ENCODE results near the gene KRT1. TPM values are rescaled to one million over a fixed set of nuclear protein-coding genes. Genes with fewer than 3 reads are reported as not detected.

Gene KRT1
- total RNA-seq, 1 donor from 2014 or later = not detected

GRCh38 chr12:52703878-52704277 is 23.7 kb upstream of the KRT1 start:
- H3K9me3 Mint-ChIP-seq = no peaks in the 10 kb centered on the region
- no peak overlapping the region for H3K27ac Mint-ChIP-seq (ENCODE audit: unreplicated experiment)
- H3K4me1 Mint-ChIP-seq = peaks cover 11% of the 10 kb centered on the region
- no peak overlapping the region for H3K4me3 Mint-ChIP-seq
- no peak for TF ChIP-seq CTCF (conservative IDR thresholded peaks at IDR 0.05)
- no peak for DNase-seq (ENCODE audit: low read depth, low spot score)
- H3K27me3 Mint-ChIP-seq (ENCODE audit: low read depth) = peaks cover 24% of the 10 kb centered on the region
- H3K36me3 Mint-ChIP-seq (ENCODE audit: low read depth) = no peaks in the 10 kb centered on the region

- Mint-ChIP-seq H3K4me3 (no peak within 1 kb of the TSS), H3K4me1 (peaks cover 11% of the 10 kb centered on the region), H3K27me3 (ENCODE audit: low read depth) (peaks cover 27% of the 10 kb centered on the region), H3K27ac (ENCODE audit: unreplicated experiment) (no peak within 1 kb of the TSS), H3K36me3 (ENCODE audit: low read depth) (no peaks in the 10 kb centered on the region), H3K9me3 (no peaks in the 10 kb centered on the region)
- TF ChIP-seq CTCF (conservative IDR thresholded peaks at IDR 0.05) = no peak
- no peak for DNase-seq (ENCODE audit: low read depth, low spot score)
Measured at GRCh38 chr12:52703424-52703823, 23.2 kb upstream of the KRT1 start, which contains the start of gene KRT77. TSS of gene KRT77 (minus strand) at chr12:52703524. CDS start at chr12:52703434, 90 bp downstream.

- Mint-ChIP-seq H3K36me3 (ENCODE audit: low read depth) (no peaks in the 10 kb centered on the region), H3K9me3 (no peaks in the 10 kb centered on the region), H3K27ac (ENCODE audit: unreplicated experiment) (no peak overlapping the region), H3K4me3 (no peak overlapping the region), H3K27me3 (ENCODE audit: low read depth) (peaks cover 34% of the 10 kb centered on the region), H3K4me1 (peaks cover 2% of the 10 kb centered on the region)
- TF ChIP-seq CTCF (conservative IDR thresholded peaks at IDR 0.05) = no peak
- DNase-seq (ENCODE audit: low read depth, low spot score) = no peak
Measured at GRCh38 chr12:52702338-52702737, 22.1 kb upstream of the KRT1 start.

GRCh38 chr12:52701281-52701680 is 21.1 kb upstream of the KRT1 start:
- no peak for DNase-seq (ENCODE audit: low read depth, low spot score)
- TF ChIP-seq CTCF (conservative IDR thresholded peaks at IDR 0.05) = no peak
- Mint-ChIP-seq H3K4me3 (no peak overlapping the region), H3K27me3 (ENCODE audit: low read depth) (peaks cover 32% of the 10 kb centered on the region), H3K4me1 (no peaks in the 10 kb centered on the region), H3K36me3 (ENCODE audit: low read depth) (no peaks in the 10 kb centered on the region), H3K9me3 (no peaks in the 10 kb centered on the region), H3K27ac (ENCODE audit: unreplicated experiment) (no peak overlapping the region)

- no peaks in the 10 kb centered on the region for H3K9me3 Mint-ChIP-seq
- DNase-seq (ENCODE audit: low read depth, low spot score) = no peak
- no peaks in the 10 kb centered on the region for H3K36me3 Mint-ChIP-seq (ENCODE audit: low read depth)
- H3K4me3 Mint-ChIP-seq = no peak overlapping the region
- TF ChIP-seq CTCF (conservative IDR thresholded peaks at IDR 0.05) = no peak
- peaks cover 39% of the 10 kb centered on the region for H3K27me3 Mint-ChIP-seq (ENCODE audit: low read depth)
- no peaks in the 10 kb centered on the region for H3K4me1 Mint-ChIP-seq
- H3K27ac Mint-ChIP-seq (ENCODE audit: unreplicated experiment) = peak overlapping the region; percentile 52
Measured at GRCh38 chr12:52699960-52700359, 19.8 kb upstream of the KRT1 start.

- H3K36me3 Mint-ChIP-seq (ENCODE audit: low read depth) = no peaks in the 10 kb centered on the region
- H3K27ac Mint-ChIP-seq (ENCODE audit: unreplicated experiment) = no peak overlapping the region
- H3K4me1 Mint-ChIP-seq = no peaks in the 10 kb centered on the region
- no peaks in the 10 kb centered on the region for H3K9me3 Mint-ChIP-seq
- no peak for DNase-seq (ENCODE audit: low read depth, low spot score)
- no peak for TF ChIP-seq CTCF (conservative IDR thresholded peaks at IDR 0.05)
- H3K4me3 Mint-ChIP-seq = no peak overlapping the region
- peaks cover 40% of the 10 kb centered on the region for H3K27me3 Mint-ChIP-seq (ENCODE audit: low read depth)
Measured at GRCh38 chr12:52699373-52699772, 19.2 kb upstream of the KRT1 start.
